ENCODE data around the gene CRTAP.
A peak's percentile ranks its signal among the peaks of the same experiment; 100 is the strongest.
"Not testable (repeated sequence)": the region's sequence is repeated elsewhere in the genome, so short reads cannot be mapped to it uniquely, and the experiment has no call there.

CRTAP gene

DNA sequence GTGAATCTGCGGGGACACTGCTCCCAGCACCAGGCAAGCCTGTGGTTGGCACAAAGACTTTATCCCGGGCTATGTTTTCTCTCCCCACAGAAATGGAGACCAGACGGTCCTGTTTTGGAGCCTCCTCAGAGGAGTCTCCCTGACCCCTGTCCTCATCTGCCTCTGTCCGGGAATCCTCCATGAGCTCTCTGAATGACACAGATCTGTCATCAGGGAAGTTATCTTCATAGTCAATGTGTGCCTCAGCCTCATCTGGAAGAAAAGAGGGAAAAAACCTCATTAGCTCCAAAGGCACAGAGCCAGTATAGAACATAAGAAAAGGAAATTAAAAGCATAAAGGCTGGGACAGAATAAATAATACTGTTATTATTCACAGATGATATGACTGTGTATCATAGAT, 40.0 kb downstream of the CRTAP start:
- H4K20me1 ChIP-seq = no peaks in the 10 kb centered on the region
- no peak overlapping the region for H3K4me2 ChIP-seq
- no peaks in the 10 kb centered on the region for H3K27me3 ChIP-seq
- H3K4me1 ChIP-seq = peaks cover 0 to 12% (median 6%) of the 10 kb centered on the region in 10 experiments; a peak in 13 of 20 replicates
- TF ChIP-seq Cebpa-rat (IDR thresholded peaks at IDR 0.05) = no peak
- no peaks in the 10 kb centered on the region for H3K9me3 ChIP-seq (replicated peaks in 1 of 11)
- no peak overlapping the region for H3K9ac ChIP-seq
- H3K4me3 ChIP-seq = no peak overlapping the region
- H3K27ac ChIP-seq = no peak overlapping the region
- H3K36me3 ChIP-seq = no peaks in the 10 kb centered on the region

- Histone ChIP-seq H3K9ac (no peak overlapping the region), H3K9me3 (replicated peaks in 1 of 11) (no peaks in the 10 kb centered on the region), H3K4me1 (peaks cover 0 to 10% (median 0%) of the 10 kb centered on the region in 10 experiments; a peak in 2 of 20 replicates), H4K20me1 (no peaks in the 10 kb centered on the region), H3K36me3 (no peaks in the 10 kb centered on the region), H3K4me2 (no peak overlapping the region), H3K27ac (no peak overlapping the region), H3K27me3 (no peaks in the 10 kb centered on the region), H3K4me3 (no peak overlapping the region)
- no peak for TF ChIP-seq Cebpa-rat (IDR thresholded peaks at IDR 0.05)
Observed at GRCh38 chr3:33155301-33155700, 41.5 kb downstream of the CRTAP start.

DNA sequence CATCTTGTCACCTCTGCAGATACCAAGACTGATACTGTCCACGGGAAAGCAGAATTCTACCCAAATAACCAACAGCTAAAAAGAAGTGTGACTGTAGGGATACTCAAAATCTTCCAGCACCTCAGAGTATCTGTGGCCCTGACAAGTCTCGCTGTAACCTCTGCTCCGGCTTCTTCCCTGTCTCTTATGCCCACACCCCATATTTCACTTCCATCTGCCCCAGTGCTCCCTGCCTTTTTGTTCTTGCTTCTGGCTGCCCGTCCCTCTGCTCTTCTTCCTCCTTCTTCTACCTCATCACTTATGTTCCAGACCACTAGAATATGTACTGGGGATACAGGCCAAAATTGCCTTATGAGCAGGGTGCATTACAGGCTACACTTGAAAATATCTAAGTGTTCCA, 45.4 kb downstream of the CRTAP start:
- peaks cover 0 to 19% (median 6%) of the 10 kb centered on the region in 10 experiments; a peak in 12 of 20 replicates for H3K4me1 ChIP-seq
- no peak for TF ChIP-seq Cebpa-rat (IDR thresholded peaks at IDR 0.05)
- H3K36me3 ChIP-seq = no peaks in the 10 kb centered on the region
- no peaks in the 10 kb centered on the region for H4K20me1 ChIP-seq
- no peak overlapping the region for H3K4me3 ChIP-seq
- H3K4me2 ChIP-seq = no peak overlapping the region
- no peak overlapping the region for H3K9ac ChIP-seq
- no peak overlapping the region for H3K27ac ChIP-seq
- peaks cover 0 to 8% (median 0%) of the 10 kb centered on the region in 11 experiments; a peak in 5 of 22 replicates for H3K9me3 ChIP-seq (replicated peaks in 1 of 11)
- no peaks in the 10 kb centered on the region for H3K27me3 ChIP-seq

DNA sequence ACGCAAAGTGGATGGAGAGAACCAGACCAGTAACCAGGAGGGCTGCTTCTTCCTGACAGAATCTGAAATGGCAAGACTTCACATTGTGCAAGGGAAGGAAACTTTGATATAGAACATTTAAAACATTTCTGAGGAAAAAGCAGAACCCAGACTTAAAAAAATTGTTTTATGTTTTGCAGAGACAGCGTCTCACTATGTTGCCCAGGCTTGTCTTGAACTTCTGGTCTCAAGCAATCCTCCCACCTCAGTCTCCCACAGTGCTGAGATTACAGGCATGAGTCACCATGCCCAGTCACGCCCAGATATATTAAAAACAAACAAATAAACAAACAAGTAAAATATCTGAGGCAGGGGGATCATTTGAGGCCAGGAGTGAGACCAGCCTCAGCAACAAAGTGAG, 46.2 kb downstream of the CRTAP start:
- H3K4me3 ChIP-seq = no peak overlapping the region
- H3K4me2 ChIP-seq = no peak overlapping the region; a peak in 1 of 22 replicates
- no peak for TF ChIP-seq Cebpa-rat (IDR thresholded peaks at IDR 0.05)
- H3K9me3 ChIP-seq (replicated peaks in 1 of 11) = peaks cover 0 to 8% (median 0%) of the 10 kb centered on the region in 11 experiments; a peak in 5 of 22 replicates
- H3K36me3 ChIP-seq = no peaks in the 10 kb centered on the region
- H3K4me1 ChIP-seq = peaks cover 4 to 22% (median 7%) of the 10 kb centered on the region in 10 experiments; a peak in 12 of 20 replicates
- H3K27ac ChIP-seq = no peak overlapping the region
- no peaks in the 10 kb centered on the region for H4K20me1 ChIP-seq
- H3K27me3 ChIP-seq = no peaks in the 10 kb centered on the region
- no peak overlapping the region for H3K9ac ChIP-seq

- not testable (repeated sequence) for H3K4me3 ChIP-seq, H4K20me1 ChIP-seq
Observed at GRCh38 chr3:33162621-33163020, 48.8 kb downstream of the CRTAP start.

GRCh38 chr3:33165372-33165771, 51.6 kb downstream of the CRTAP start:
- Histone ChIP-seq H3K4me2 (no peak overlapping the region), H4K20me1 (no peaks in the 10 kb centered on the region), H3K36me3 (no peaks in the 10 kb centered on the region), H3K9me3 (replicated peaks in 1 of 11) (peaks cover 0 to 8% (median 0%) of the 10 kb centered on the region in 11 experiments; a peak in 5 of 22 replicates), H3K27me3 (no peaks in the 10 kb centered on the region), H3K4me3 (no peak overlapping the region), H3K4me1 (peaks cover 4 to 11% (median 8%) of the 10 kb centered on the region in 10 experiments; a peak in 15 of 20 replicates), H3K27ac (no peak overlapping the region), H3K9ac (no peak overlapping the region)
- TF ChIP-seq Cebpa-rat (IDR thresholded peaks at IDR 0.05) = no peak

More at GRCh38 chr3:33162621-33163020, 48.8 kb downstream of the CRTAP start:
- H3K36me3 ChIP-seq; H3K4me2 ChIP-seq; H3K27me3 ChIP-seq; H3K9ac ChIP-seq; H3K27ac ChIP-seq; H3K9me3 ChIP-seq (replicated peaks in 1 of 11): not testable (repeated sequence)
- H3K4me1 ChIP-seq = peaks cover 4 to 22% (median 7%) of the 10 kb centered on the region in 10 experiments; a peak in 14 of 20 replicates

DNA sequence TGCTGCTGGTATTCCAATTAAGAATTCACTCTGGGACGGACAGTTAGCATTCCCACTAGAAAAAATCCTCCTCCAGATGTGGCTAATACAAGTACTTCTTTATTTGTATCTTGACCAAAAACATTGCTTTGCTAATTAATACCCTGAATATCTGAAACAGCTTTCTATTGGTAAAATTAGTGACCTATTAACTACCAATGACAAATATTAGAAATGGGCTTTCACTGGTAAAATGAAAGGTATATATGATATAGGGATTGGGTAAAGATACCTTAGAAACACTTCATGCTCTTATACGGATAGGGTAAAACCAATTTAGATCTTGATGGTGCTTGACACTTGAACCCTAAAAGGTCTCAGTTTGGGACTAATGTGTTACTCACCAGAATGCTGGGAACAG, 52.3 kb downstream of the CRTAP start:
- Histone ChIP-seq H3K4me3 (no peak overlapping the region), H3K4me2 (no peak overlapping the region), H3K27me3 (no peaks in the 10 kb centered on the region), H3K9ac (no peak overlapping the region), H3K36me3 (no peaks in the 10 kb centered on the region), H3K4me1 (peaks cover 4 to 11% (median 8%) of the 10 kb centered on the region in 10 experiments; a peak in 15 of 20 replicates), H4K20me1 (no peaks in the 10 kb centered on the region), H3K27ac (no peak overlapping the region), H3K9me3 (replicated peaks in 1 of 11) (peaks cover 0 to 8% (median 0%) of the 10 kb centered on the region in 11 experiments; a peak in 5 of 22 replicates)
- no peak for TF ChIP-seq Cebpa-rat (IDR thresholded peaks at IDR 0.05)

DNA sequence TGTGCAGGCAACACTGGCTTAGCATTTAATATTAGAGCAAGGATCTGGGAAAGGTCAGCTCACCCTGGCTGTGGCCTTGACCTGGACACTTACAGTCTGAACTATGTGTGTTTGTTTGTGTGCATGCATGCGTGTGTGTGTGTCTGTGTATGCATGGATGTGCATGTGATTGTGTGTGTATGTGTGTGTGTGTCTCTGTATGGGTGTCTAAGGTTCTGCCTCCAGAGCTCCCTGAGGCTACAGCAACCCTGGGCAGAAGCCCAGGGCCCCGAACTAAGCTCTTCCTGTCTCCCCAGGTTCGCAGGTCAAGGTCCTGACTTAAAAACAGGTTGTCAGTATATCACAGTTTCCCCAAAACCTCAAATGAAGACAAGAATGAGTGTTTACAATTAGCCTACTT, 53.5 kb downstream of the CRTAP start:
- Histone ChIP-seq H3K4me2 (no peak overlapping the region; a peak in 1 of 22 replicates), H3K9me3 (replicated peaks in 1 of 11) (peaks cover 0 to 8% (median 0%) of the 10 kb centered on the region in 11 experiments; a peak in 5 of 22 replicates), H3K27me3 (no peaks in the 10 kb centered on the region), H3K4me1 (peaks cover 4 to 11% (median 9%) of the 10 kb centered on the region in 10 experiments; a peak in 15 of 20 replicates), H4K20me1 (no peaks in the 10 kb centered on the region), H3K27ac (no peak overlapping the region), H3K9ac (no peak overlapping the region), H3K4me3 (no peak overlapping the region), H3K36me3 (no peaks in the 10 kb centered on the region)
- no peak for TF ChIP-seq Cebpa-rat (IDR thresholded peaks at IDR 0.05)

- H3K4me2 ChIP-seq = peak overlapping the region in 1 of 11 experiments; percentile 22; a peak in 4 of 22 replicates
- no peak for TF ChIP-seq Cebpa-rat (IDR thresholded peaks at IDR 0.05)
- H3K9me3 ChIP-seq (replicated peaks in 1 of 11) = peaks cover 0 to 3% (median 0%) of the 10 kb centered on the region in 11 experiments; a peak in 4 of 22 replicates
- H3K36me3 ChIP-seq = no peaks in the 10 kb centered on the region
- H3K4me1 ChIP-seq = peaks cover 4 to 11% (median 9%) of the 10 kb centered on the region in 10 experiments; a peak in 15 of 20 replicates
- H3K27ac ChIP-seq = no peak overlapping the region
- no peaks in the 10 kb centered on the region for H3K27me3 ChIP-seq
- no peak overlapping the region for H3K9ac ChIP-seq
- H4K20me1 ChIP-seq = no peaks in the 10 kb centered on the region
- no peak overlapping the region for H3K4me3 ChIP-seq
Observed at GRCh38 chr3:33167716-33168336, 54.0 kb downstream of the CRTAP start.

DNA sequence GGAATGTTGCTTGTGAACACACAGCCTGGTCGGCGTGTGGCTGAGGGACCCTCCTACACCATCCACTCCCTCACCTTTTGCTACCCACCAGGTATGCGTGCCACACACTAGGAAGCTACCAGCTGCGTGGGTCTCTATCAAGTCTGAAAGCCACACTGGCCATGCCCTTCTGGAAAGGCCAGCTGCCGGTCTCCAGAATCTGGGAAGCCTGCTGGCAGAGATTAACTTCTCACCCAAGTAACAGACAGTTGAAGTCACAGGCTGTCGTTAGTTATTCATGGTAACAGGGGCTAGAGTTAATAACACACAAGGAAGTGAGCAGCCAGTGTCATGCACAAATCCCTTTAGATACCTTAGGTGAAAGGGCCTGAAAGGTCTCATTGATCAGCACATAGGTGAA, 56.7 kb downstream of the CRTAP start:
- Histone ChIP-seq H3K9me3 (replicated peaks in 1 of 11) (no peaks in the 10 kb centered on the region), H4K20me1 (no peaks in the 10 kb centered on the region), H3K4me2 (no peak overlapping the region), H3K36me3 (no peaks in the 10 kb centered on the region), H3K27me3 (no peaks in the 10 kb centered on the region), H3K9ac (no peak overlapping the region), H3K27ac (no peak overlapping the region), H3K4me1 (peaks cover 0 to 5% (median 0%) of the 10 kb centered on the region in 10 experiments; a peak in 5 of 20 replicates), H3K4me3 (no peak overlapping the region)
- no peak for TF ChIP-seq Cebpa-rat (IDR thresholded peaks at IDR 0.05)

Data from BLaER1 treated with 17β-estradiol and CSF1 and Interleukin-3, amounts not matched to agents 10 nM and 100 nM (cell line).